ENCODE data around the gene DGLUCY. TPM values are rescaled to one million over a fixed set of nuclear protein-coding genes. Genes with fewer than 3 reads are reported as not detected.

DGLUCY gene
- total RNA-seq, 1 donor: 45.6 TPM

GRCh38 chr14:91274796-91275195 is 160.9 kb downstream of the DGLUCY start:
- Histone ChIP-seq H3K27me3 (ENCODE audit: insufficient read depth, low read length) (no peaks in the 10 kb centered on the region), H3K36me3 (ENCODE audit: insufficient read depth, low read length) (no peaks in the 10 kb centered on the region), H2AFZ (ENCODE audit: low read length) (no peak overlapping the region), H3K27ac (ENCODE audit: low read depth, low read length) (no peak overlapping the region), H3K9me3 (ENCODE audit: low read depth, low read length) (no peaks in the 10 kb centered on the region), H3K4me2 (ENCODE audit: insufficient read depth, low read length) (no peak overlapping the region), H3K4me1 (ENCODE audit: insufficient read depth, low read length) (peaks cover under 1% of the 10 kb centered on the region), H4K20me1 (ENCODE audit: insufficient read depth, low read length) (no peaks in the 10 kb centered on the region), H3K4me3 (ENCODE audit: insufficient read depth, low read length) (no peak overlapping the region), H3K79me2 (ENCODE audit: insufficient read depth, low read length) (no peaks in the 10 kb centered on the region)
- no peak for DNase-seq (ENCODE audit: insufficient read length, low spot score, missing footprints)
- TF ChIP-seq CTCF (IDR thresholded peaks at IDR 0.05; ENCODE audit: extremely low read depth, low read depth, low read length): no peak

Small RNAs within 50 kb of the gene (small RNA-seq; reads per million reads assigned to genes)
- gene RNU7-30P (not detected), gene SNORA11B (86.9 reads per million, percentile 97 among the genes with 10 or more reads in this experiment)

Other genes with a start within 250 kb of the DGLUCY start
- 1.2 and 1.4 TPM in 2 replicates for gene RPS6KA5, start 53.4 kb upstream of the DGLUCY start, total RNA-seq
- 8.0 and 8.5 TPM in 2 replicates for gene GPR68, start 130.6 kb downstream of the DGLUCY start, total RNA-seq

Measured in osteoblast (primary cell).